Nephron (organoid): ENCODE results near the gene BID.
A peak's percentile ranks its signal among the peaks of the same experiment; 100 is the strongest.

Experiments used
- H3K27ac Mint-ChIP-seq, 3 experiments: 2 replicates each; pipeline ENCODE4 v1.8.0; 2020; ENCODE audit warnings: mixed read lengths in 3 of 3, mild to moderate bottlenecking in 2 of 3, moderate library complexity in 1 of 3
- H3K27me3 Mint-ChIP-seq: 2 replicates; pipeline ENCODE4 v1.8.0; 2021; ENCODE audit warnings: low read depth, mild to moderate bottlenecking, moderate library complexity, mixed read lengths
- H3K36me3 Mint-ChIP-seq: 2 replicates; pipeline ENCODE4 v1.8.0; 2020; ENCODE audit warnings: low read depth, mixed read lengths
- H3K4me1 Mint-ChIP-seq: 2 replicates; pipeline ENCODE4 v1.8.0; 2020; ENCODE audit warnings: mixed read lengths
- H3K4me3 Mint-ChIP-seq, 3 experiments: 2 replicates each; pipeline ENCODE4 v1.8.0; 2020; ENCODE audit warnings: mild to moderate bottlenecking in 3 of 3, mixed read lengths in 3 of 3, moderate library complexity in 2 of 3
- H3K9me3 Mint-ChIP-seq: 2 replicates; pipeline ENCODE4 v1.8.0; 2020; ENCODE audit warnings: mixed read lengths
- TF ChIP-seq, protein P1 (sequence below), 3 experiments: fragments of 200-600 bp; sonication (generic); IDR thresholded peaks; one replicate each; pipeline ENCODE4 v1.5.0; 2021; ENCODE audit warnings: antibody characterized with exemption in 3 of 3; ENCODE audit not compliant: unreplicated experiment in 3 of 3

Gene BID

DNA sequence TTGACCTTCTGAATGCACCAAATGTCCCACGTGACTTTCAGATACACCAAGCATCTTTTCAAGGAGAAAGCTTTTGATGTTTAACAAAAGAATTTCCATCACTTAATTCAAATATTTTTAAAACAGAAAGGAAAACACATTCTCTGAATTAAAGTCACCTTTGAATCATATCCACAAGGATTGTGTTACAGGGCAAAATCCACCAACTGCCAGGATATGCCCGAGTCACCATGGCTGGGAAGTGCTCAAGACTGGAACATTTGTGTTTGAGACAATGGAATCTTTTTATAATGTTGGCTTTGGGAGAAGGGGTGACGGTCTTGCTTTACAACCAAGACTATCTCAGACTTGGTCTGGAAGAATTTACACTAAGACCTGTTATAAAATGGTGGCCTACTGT lies 40.8 kb downstream of the BID start:
- no peaks in the 10 kb centered on the region for H3K27me3 Mint-ChIP-seq
- H3K9me3 Mint-ChIP-seq = no peaks in the 10 kb centered on the region
- H3K4me3 Mint-ChIP-seq = no peak overlapping the region
- TF ChIP-seq, protein P1, sequence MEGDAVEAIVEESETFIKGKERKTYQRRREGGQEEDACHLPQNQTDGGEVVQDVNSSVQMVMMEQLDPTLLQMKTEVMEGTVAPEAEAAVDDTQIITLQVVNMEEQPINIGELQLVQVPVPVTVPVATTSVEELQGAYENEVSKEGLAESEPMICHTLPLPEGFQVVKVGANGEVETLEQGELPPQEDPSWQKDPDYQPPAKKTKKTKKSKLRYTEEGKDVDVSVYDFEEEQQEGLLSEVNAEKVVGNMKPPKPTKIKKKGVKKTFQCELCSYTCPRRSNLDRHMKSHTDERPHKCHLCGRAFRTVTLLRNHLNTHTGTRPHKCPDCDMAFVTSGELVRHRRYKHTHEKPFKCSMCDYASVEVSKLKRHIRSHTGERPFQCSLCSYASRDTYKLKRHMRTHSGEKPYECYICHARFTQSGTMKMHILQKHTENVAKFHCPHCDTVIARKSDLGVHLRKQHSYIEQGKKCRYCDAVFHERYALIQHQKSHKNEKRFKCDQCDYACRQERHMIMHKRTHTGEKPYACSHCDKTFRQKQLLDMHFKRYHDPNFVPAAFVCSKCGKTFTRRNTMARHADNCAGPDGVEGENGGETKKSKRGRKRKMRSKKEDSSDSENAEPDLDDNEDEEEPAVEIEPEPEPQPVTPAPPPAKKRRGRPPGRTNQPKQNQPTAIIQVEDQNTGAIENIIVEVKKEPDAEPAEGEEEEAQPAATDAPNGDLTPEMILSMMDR (IDR thresholded peaks at IDR 0.05; ENCODE audit: unreplicated experiment in 3 of 3) = no peak
- H3K27ac Mint-ChIP-seq = peak overlapping the region in 1 of 3 experiments; percentile 5
- H3K4me1 Mint-ChIP-seq = peaks cover 19% of the 10 kb centered on the region
- peaks cover 35% of the 10 kb centered on the region for H3K36me3 Mint-ChIP-seq

DNA sequence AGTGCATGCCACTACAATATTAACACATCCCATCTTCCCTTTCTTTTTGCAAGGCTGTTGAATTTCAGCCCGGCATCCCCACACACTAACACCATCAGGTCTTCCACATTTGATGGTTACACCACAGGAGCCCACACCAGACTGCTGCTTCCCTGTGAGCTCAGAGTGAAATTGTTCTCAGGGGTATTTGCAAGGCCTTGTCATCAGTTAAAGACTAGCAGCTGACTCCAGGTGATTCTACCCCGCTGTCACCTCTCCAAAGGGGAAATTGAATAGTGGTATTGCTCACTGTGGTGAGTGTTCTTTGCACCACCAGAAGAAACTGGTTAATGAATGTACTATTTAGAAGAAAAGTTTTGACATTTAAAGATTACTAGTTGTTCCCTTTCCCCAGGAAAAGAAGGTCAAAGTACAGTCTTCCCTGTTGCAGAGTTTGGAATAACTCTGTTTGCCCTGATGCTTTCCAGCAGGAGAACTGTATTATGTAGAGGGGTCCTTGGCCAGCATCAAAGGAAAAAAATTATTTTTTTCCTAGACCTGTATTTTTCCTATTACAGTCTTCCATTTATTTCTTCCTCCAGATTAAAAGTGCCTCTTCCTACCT lies 41.9 kb downstream of the BID start:
- Mint-ChIP-seq H3K4me3 (no peak overlapping the region), H3K27ac (peak overlapping the region in 2 of 3 experiments; percentile 10 to 64), H3K27me3 (no peaks in the 10 kb centered on the region), H3K4me1 (peaks cover 27% of the 10 kb centered on the region), H3K9me3 (no peaks in the 10 kb centered on the region), H3K36me3 (peaks cover 43% of the 10 kb centered on the region)
- TF ChIP-seq, protein P1 (IDR thresholded peaks at IDR 0.05; ENCODE audit: unreplicated experiment in 3 of 3) = no peak

DNA sequence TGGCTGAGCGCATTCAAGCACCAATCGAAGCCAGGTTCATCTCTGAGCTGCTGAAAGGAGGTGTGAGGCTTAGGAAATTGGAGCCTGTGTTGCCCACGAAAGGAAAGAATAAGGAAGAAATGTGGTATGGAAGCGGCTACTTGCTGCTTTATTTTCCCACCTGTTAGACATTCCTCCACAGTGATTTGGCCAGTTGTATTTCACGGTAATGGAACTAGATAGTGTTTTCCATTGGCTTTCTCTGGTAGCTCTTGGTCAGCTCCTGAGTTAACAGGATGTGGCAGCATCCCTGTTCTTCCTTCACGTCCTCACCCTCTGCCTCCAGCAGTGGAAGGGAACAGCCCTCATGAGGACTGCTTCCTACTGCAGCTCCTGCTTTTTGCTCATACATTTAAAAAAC lies 44.7 kb downstream of the BID start:
- no peaks in the 10 kb centered on the region for H3K9me3 Mint-ChIP-seq
- H3K27me3 Mint-ChIP-seq = no peaks in the 10 kb centered on the region
- H3K27ac Mint-ChIP-seq = no peak overlapping the region
- TF ChIP-seq, protein P1 (IDR thresholded peaks at IDR 0.05; ENCODE audit: unreplicated experiment in 3 of 3) = no peak
- peaks cover 57% of the 10 kb centered on the region for H3K36me3 Mint-ChIP-seq
- H3K4me3 Mint-ChIP-seq = no peak overlapping the region
- peaks cover 48% of the 10 kb centered on the region for H3K4me1 Mint-ChIP-seq

DNA sequence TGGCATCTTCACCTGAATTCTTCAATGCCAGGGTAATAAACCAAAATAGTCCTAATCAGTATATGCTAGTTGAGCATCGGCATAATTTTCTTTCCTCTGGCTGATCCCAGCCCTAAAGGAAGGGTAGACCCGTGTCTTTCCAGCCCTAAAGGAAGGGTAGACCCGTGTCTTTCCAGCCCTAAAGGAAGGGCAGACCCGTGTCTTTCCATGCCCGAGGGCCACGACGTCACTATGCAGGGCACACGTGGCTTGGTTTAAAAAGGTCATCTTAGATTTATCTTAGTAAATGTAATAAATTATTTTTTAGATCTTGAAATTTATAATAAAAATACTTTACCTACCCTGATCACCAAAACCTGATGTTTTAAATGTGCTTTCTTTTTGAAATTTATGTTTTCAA lies 45.5 kb downstream of the BID start:
- Mint-ChIP-seq H3K9me3 (no peaks in the 10 kb centered on the region), H3K27ac (no peak overlapping the region), H3K4me3 (peak overlapping the region in 1 of 3 experiments; percentile 12), H3K36me3 (peaks cover 56% of the 10 kb centered on the region), H3K4me1 (peaks cover 50% of the 10 kb centered on the region), H3K27me3 (no peaks in the 10 kb centered on the region)
- TF ChIP-seq, protein P1 (IDR thresholded peaks at IDR 0.05; ENCODE audit: unreplicated experiment in 3 of 3) = no peak

DNA sequence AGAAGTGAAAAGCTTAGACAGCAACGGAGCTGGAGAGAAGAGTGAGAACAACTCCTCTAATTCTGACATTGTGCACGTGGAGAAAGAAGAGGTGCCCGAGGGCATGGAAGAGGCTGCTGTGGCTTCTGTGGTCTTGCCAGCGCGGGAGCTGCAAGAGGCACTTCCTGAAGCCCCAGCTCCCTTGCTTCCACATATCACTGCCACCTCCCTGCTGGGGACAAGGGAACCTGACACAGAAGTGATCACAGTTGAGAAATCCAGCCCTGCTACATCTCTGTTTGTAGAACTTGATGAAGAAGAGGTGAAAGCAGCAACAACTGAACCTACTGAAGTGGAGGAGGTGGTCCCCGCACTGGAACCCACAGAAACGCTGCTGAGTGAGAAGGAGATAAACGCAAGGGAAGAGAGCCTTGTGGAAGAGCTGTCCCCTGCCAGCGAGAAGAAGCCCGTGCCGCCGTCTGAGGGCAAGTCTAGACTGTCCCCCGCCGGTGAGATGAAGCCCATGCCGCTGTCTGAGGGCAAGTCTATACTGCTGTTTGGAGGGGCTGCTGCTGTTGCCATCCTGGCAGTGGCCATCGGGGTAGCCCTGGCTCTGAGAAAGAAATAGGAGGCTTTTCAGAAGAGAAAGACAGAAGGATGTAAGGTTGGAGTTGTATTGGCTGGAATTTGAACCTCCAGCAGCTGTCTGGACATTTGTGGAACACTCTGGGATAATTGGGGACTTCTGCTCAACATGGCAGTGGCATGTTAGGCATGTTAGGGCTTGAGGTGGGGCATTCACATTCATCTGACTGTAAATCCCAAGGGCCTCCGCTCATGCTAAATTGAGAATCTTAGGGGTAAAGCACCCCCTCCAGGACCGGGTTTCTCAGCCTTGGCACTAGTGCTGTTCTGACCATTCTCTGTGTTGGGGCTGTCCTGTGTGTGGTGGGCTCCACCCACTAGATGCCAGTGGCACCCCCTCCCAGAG lies 47.1 kb downstream of the BID start:
- H3K27me3 Mint-ChIP-seq = no peaks in the 10 kb centered on the region
- TF ChIP-seq, protein P1 (IDR thresholded peaks at IDR 0.05; ENCODE audit: unreplicated experiment in 3 of 3) = no peak
- H3K36me3 Mint-ChIP-seq = peaks cover 46% of the 10 kb centered on the region
- H3K4me1 Mint-ChIP-seq = peaks cover 45% of the 10 kb centered on the region
- H3K27ac Mint-ChIP-seq = peak overlapping the region; percentile 48 to 70 (median 59)
- no peaks in the 10 kb centered on the region for H3K9me3 Mint-ChIP-seq
- peak overlapping the region in 2 of 3 experiments; percentile 42 to 72 for H3K4me3 Mint-ChIP-seq
